SKM-1 treated with dmso at 0.1 percent for 144 hours (cell line): ENCODE data around the gene GAN.
"Not testable (repeated sequence)": the region's sequence is repeated elsewhere in the genome, so short reads cannot be mapped to it uniquely, and the experiment has no call there.

Source experiments
- DNase-seq: peaks from one replicate; lab custom pipeline; 2025; ENCODE audit not compliant: unreplicated experiment; lab: John Stamatoyannopoulos, UW

Gene GAN

DNA sequence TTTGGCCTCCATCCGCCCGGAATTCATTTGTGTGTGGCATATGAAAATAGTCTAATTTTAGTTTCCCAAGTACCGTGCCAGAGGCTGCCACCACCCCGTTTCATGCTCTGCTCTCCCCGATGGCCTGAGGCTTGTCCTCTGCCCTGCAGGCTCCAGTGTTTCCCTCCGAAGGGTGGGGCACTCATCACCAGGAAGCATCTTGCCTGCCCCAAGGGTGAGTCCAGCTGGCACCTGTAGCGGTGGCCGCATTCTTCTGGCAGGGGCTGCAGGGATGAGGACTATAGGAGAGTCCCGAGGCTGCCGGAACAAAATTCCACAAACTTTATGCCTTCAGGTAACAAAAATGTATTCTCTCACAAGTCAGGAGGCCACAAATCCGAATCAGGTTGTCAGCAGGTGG is 106.8 kb downstream of the GAN start:
- no peak for DNase-seq

DNA sequence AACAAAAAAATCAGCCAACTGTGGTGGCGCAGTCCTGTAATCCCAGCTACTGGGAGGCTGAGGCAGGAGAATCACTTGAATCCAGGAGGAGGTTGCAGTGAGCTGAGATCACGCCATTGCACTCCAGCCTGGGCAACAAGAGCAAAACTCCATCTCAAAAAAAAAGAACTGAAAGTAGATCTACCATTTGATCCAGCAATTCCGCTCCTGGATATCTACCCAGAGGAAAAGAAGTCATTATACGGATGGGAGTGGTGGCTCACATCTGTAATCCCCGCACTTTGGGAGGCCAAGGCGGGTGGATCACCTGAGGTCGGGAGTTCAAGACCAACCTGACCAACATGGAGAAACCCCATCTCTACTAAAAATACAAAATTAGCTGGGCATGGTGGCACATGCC is 107.4 kb downstream of the GAN start:
- DNase-seq = not testable (repeated sequence)

DNA sequence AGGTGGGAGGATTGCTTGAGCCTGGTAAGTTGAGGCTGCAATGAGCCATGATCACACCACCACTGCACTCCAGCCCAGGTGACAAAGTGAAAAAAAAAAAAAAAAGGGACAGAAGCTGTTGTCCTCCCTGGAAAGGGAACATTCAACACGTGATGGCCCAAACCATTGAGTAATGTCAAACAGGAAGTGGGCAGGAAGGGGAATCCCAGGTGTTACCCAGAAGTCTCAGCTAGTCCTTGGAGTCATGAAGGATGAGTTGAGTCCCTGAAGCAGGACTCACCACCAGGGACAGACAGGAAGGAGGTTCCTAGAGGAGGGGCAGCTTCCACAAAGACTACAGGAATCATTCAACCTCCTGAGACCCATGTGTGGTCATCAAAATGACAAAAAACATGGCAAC is 110.0 kb downstream of the GAN start:
- no peak for DNase-seq

DNA sequence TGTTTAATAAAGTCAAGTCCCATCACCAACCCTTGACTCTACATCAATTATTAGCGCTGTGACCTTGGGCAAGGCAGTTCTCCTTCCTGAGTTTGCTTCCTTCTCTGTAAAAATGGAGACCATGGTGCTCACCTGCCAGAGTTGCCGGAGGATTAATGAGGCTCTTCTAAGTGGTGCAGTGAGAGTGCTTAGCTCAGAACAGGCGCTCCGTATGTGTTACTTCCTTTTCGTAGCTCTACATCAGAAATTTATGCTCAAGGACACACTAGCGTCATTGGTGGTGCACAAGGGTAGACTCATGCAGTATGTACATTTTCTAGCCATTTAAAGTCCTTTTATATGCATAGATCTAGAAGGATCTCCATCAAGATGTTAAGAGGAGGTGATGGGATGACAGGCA is 112.5 kb downstream of the GAN start:
- DNase-seq = no peak

DNA sequence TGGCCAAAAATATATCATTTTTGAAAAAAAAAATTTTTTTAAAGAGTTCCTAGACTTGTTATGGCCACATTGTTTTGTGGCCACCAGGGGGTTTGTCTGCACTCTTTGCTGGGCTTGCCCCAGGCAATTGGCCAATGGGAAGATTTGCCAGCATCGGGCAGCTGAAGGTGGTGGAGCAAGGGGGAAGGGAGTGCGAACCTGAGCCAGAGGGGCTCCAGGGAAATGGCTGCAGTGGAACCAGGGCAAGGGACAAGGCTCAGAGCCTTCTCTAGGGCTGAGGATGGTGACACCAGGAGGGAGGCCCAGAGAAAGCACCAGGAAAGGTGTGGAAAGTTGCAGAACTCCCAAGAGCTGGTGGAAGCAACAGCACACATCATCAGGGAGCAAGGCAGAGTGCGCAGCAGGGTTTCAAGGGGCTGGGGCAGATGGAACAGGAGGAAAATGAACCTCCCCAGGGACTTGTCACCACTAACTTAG is 114.3 kb downstream of the GAN start:
- peak; percentile 22 for DNase-seq

DNA sequence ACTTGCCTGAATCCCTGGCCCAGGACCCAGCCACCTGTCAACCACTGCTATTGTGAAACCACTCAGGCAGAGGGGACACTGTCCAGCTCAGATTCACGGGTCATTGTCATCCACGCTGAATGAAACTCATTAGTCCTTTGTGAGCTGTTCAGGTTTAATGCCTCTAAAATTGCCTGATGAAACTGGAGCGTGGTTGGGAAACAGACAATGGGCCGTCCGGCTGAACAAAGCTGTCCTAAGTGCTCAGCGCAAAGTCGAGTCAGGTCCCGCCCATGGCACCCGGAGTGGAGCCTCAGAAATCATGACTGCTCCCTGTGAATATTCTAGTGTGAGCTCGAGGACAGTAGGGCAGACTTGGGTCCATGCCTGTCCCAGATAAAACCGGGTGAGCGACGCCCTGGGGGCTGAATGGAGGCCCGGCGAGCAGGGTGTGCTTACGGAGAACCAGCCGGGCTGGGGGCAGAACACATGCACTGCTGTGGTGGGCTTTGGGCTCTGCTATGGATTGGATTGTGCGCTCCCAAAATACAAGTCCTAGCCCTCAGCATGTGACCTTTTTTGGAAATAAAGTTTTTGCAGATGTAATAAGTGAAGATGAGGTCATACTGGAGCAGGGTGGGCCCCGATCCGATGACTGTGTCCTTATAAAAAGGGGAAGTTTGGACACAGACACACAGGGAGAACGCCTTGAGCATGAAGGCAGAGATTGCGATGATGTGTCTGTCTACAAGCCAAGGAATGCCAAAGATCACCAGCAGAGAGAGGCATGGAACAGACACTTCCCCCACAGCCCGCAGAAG is 117.0 kb downstream of the GAN start:
- no peak for DNase-seq

DNA sequence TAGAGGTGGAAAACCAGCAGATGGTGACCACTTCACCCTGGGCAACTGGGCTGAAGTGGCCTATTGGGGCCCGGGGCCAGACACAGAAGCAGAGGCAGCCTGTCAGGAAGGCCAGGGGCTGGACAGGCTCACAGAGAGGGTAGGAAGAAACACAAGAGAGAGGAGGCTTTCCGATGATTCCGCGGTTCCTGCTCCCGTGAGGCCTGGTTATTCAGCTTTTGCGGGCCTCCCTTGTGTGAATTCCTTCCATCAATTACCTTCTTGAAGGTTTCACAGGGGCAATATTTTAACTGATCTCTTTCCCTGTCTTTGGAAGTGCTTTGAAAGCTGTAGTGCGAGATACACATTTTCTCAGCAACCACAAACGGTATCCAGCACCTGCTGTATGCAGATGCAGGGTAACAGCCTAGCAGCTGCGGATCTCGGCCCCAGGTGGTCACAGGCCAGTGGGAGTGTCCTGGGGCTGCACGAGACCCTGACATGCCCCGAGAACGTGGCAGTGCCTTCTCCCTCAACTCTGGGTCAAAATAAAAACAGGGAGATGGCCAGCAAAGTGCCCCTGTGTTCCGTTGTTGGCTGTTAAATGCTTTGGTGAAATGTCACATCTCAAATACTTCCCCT is 118.3 kb downstream of the GAN start:
- no peak for DNase-seq

DNA sequence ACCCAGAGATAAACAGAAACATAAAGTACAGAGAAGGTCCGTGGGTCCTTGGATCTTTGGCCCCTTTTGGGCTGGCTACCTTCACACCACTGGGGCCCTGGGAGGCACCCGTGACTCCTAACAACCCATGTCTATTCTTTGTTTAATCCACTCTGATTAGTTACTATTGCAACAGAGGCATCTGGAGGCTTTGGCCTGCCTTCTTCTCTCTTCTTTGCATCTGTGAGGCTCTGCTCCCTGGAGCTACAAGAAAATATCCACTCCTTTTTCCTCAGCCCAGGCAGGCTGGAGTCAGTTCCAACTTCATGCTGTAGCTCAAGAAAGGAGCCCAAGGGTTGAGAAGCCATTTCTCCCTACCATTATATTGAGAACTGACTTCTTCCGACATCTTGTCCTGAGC is 120.3 kb downstream of the GAN start:
- DNase-seq = no peak

DNA sequence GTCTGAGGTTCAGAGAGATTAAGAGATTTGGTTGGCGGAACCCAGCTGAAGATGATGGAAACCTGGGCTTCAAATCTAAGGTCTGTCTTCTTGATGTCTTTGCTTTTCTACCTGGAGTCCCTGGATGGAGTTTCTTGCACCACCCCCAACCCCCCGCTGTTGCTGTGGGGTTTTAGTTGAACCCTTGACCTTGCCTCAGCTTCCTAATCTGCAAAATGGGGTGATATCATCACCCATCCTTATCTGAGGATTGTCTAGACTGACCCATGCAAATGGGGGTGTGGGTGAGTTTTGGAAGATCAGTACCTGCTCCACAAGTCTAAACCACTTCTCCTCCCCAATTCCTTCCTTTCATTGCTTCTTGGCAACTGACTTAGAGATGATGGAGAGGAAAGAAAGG is 120.8 kb downstream of the GAN start:
- DNase-seq = no peak

DNA sequence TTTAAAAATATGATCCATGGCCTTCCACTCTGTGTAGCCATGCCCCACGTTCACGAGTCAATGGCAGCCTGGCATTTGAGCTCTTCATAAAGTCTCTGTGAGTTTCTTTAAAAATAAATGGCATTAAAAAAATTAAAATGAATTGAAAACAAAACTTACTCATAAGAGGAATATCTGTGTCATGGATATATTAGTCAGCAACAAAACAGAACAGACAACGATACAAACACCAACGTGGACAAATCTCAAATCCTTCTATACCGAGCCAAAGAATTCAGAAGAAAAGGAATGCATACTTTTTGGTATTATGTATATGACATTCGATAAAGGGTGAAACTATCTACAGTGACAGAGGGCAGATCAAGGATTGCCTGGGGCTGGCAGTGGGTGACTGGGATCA is 121.6 kb downstream of the GAN start:
- DNase-seq = no peak

DNA sequence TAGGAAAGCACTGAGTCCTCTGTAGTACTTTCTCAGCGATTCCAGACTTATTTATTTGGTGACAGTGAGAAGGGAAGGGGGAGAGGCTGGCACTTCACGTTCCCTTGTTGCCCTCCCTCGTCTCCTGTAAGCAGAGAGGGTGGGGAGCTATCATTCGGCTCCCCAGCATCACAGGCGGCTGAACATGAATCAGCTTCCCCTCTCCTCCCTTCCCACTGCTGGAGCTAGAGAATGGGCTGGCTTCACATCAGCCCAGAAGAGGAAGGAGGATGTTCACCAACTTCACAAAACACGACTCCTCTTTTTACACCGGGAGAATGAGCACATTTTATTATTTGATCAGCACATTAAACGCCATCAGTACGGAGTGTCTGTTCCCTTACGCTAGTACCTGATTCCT is 123.1 kb downstream of the GAN start:
- DNase-seq = no peak
